Fibroblast of lung (primary cell): ENCODE data around the gene MBNL2. TPM values are rescaled to one million over a fixed set of nuclear protein-coding genes. Genes with fewer than 3 reads are reported as not detected.

Experiments used
- DNase-seq, 2 donors: peaks; one replicate each; pipeline versions ENCODE4 v3.0.0 to v3.0.0-alpha.2; 2010; ENCODE audit warnings: low read depth in 2 of 2
- H2AFZ ChIP-seq: 2 replicates; pipeline ENCODE4 v1.5.1; 2012; ENCODE audit warnings: low read length, control low read depth, inconsistent platforms
- H3K27ac ChIP-seq: 2 replicates; pipeline ENCODE4 v1.5.1; 2011; ENCODE audit warnings: low read length, control low read depth; ENCODE audit not compliant: insufficient read depth
- H3K27me3 ChIP-seq: 2 replicates; pipeline ENCODE4 v1.5.1; 2011; ENCODE audit warnings: mild to moderate bottlenecking, low read length; ENCODE audit not compliant: control insufficient read depth, insufficient read depth
- H3K36me3 ChIP-seq: 2 replicates; pipeline ENCODE4 v1.5.1; 2011; ENCODE audit warnings: low read length; ENCODE audit not compliant: control insufficient read depth, insufficient read depth
- H3K4me1 ChIP-seq: 2 replicates; pipeline ENCODE4 v1.5.1; 2011; ENCODE audit warnings: low read length; ENCODE audit not compliant: control insufficient read depth, insufficient read depth; ENCODE audit errors: extremely low read depth
- H3K4me2 ChIP-seq: 2 replicates; pipeline ENCODE4 v1.5.1; 2011; ENCODE audit warnings: low read length, control low read depth; ENCODE audit not compliant: insufficient read depth; ENCODE audit errors: extremely low read depth
- H3K4me3 ChIP-seq, 4 experiments: fragments of 200-600 bp in 1 of 4; sonication (generic) in 1 of 4; replicated peaks in 1 of 4; 2 replicates each; pipeline ENCODE4 v1.5.1; 2011 to 2016; ENCODE audit warnings: low read length in 4 of 4, low read depth in 3 of 4, mild to moderate bottlenecking in 3 of 4, control low read depth in 2 of 4, inconsistent platforms in 1 of 4, mixed read lengths in 1 of 4; ENCODE audit not compliant: insufficient read depth in 1 of 4; ENCODE audit errors: control extremely low read depth in 1 of 4
- H3K79me2 ChIP-seq: 2 replicates; pipeline ENCODE4 v1.5.1; 2012; ENCODE audit warnings: mild to moderate bottlenecking, low read length, inconsistent platforms; ENCODE audit not compliant: control insufficient read depth, insufficient read depth
- H3K9ac ChIP-seq: 2 replicates; pipeline ENCODE4 v1.5.1; 2011; ENCODE audit warnings: mild to moderate bottlenecking, low read length, control low read depth; ENCODE audit not compliant: insufficient read depth
- H3K9me3 ChIP-seq: 2 replicates; pipeline ENCODE4 v1.5.1; 2012; ENCODE audit warnings: low read depth, low read length; ENCODE audit not compliant: control insufficient read depth, insufficient read depth
- H4K20me1 ChIP-seq: 2 replicates; pipeline ENCODE4 v1.5.1; 2011; ENCODE audit warnings: low read length; ENCODE audit not compliant: control insufficient read depth, insufficient read depth; ENCODE audit errors: extremely low read depth
- EZH2 ChIP-seq: IDR thresholded peaks from 2 replicates; pipeline ENCODE4 v1.5.1; 2012; ENCODE audit warnings: low read length, control low read depth, mild to moderate bottlenecking; ENCODE audit errors: missing control alignments
- polyA plus RNA-seq, 2 donors: library from polyadenylated mRNA; depleted of rRNA in 1 of 2; stranded (reverse) in 1 of 2; unstranded in 1 of 2; fragments of >200 nt; gene quantifications; 2 replicates each; pipeline ENCODE4 v1.2.1, GENCODE V29; 2011 to 2012; ENCODE audit warnings: missing spikeins in 1 of 2
- total RNA-seq: library from RNA; depleted of rRNA; stranded (reverse); fragments of >200 nt; gene quantifications from 2 replicates; pipeline ENCODE4 v1.2.1, GENCODE V29; 2014
- TF ChIP-seq, protein P1 (sequence below), 2 donors: IDR thresholded peaks in 1 of 2; conservative IDR thresholded peaks in 1 of 2; 1 replicate in 1 of 2; 2 replicates in 1 of 2; pipeline ENCODE4 v1.5.1; 2011 to 2012; ENCODE audit warnings: low read length in 2 of 2, control low read depth in 1 of 2, inconsistent platforms in 1 of 2, low read depth in 1 of 2, mild to moderate bottlenecking in 1 of 2

MBNL2 gene
- total and polyA plus RNA-seq, 2 donors (not counting 1 experiment from before 2014, with no cell fraction given): 48.9 to 61.1 TPM

DNA sequence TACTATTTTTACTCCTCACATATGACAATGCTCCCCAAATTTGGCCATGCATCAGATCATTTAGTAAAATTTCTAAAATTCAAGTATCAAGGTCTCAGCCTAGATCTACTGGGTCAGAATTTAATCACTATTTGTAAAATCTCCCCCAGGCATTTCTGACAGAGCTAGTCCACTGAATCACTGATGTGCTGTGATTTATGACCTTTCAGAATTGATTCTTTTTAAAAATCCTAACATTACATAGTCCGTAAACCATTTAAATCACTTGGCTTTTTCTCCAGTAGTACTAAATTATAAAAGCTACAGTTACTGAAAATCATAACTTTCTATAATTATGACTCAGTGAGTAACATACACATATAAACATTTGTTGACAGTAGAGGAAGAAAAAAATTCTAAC is 119.0 kb downstream of the MBNL2 start:
- H3K9ac ChIP-seq: no peak overlapping the region
- no peak overlapping the region for H3K4me2 ChIP-seq
- no peak overlapping the region for H3K27ac ChIP-seq
- no peak overlapping the region for H2AFZ ChIP-seq
- H3K79me2 ChIP-seq: peaks cover 8% of the 10 kb centered on the region
- no peaks in the 10 kb centered on the region for H3K9me3 ChIP-seq
- H3K4me1 ChIP-seq: peaks cover 9% of the 10 kb centered on the region
- TF ChIP-seq EZH2: no peak
- TF ChIP-seq, protein P1, sequence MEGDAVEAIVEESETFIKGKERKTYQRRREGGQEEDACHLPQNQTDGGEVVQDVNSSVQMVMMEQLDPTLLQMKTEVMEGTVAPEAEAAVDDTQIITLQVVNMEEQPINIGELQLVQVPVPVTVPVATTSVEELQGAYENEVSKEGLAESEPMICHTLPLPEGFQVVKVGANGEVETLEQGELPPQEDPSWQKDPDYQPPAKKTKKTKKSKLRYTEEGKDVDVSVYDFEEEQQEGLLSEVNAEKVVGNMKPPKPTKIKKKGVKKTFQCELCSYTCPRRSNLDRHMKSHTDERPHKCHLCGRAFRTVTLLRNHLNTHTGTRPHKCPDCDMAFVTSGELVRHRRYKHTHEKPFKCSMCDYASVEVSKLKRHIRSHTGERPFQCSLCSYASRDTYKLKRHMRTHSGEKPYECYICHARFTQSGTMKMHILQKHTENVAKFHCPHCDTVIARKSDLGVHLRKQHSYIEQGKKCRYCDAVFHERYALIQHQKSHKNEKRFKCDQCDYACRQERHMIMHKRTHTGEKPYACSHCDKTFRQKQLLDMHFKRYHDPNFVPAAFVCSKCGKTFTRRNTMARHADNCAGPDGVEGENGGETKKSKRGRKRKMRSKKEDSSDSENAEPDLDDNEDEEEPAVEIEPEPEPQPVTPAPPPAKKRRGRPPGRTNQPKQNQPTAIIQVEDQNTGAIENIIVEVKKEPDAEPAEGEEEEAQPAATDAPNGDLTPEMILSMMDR (conservative IDR thresholded peaks at IDR 0.05 in 1 of 2, IDR thresholded peaks at IDR 0.05 in 1 of 2; ENCODE audit: low read depth in 1 of 2, low read length in 2 of 2): no peak
- H3K4me3 ChIP-seq: no peak overlapping the region
- peak in 1 of 2 donors; percentile 34 for DNase-seq
- H4K20me1 ChIP-seq: no peaks in the 10 kb centered on the region
- H3K27me3 ChIP-seq: no peaks in the 10 kb centered on the region
- peaks cover 4% of the 10 kb centered on the region for H3K36me3 ChIP-seq

DNA sequence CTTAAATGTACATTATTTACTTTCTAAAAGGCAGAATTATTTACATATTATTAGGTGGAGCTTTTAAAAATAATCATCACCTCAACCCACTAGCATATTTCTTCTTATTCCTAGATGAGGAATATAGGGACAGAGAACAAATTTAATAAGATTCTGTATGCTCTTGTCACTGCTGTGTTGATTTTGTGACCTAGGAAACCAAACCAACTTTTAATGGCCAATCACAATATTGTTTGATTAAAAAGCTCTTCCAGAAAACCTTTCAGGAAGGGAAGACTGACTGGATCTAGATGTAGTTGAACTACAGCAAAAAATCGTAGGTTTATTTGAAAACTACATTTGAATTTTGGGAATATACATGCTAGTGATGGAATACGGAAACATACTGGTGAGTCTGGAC is 120.0 kb downstream of the MBNL2 start:
- Histone ChIP-seq H3K4me3 (no peak overlapping the region), H3K27me3 (no peaks in the 10 kb centered on the region), H2AFZ (no peak overlapping the region), H3K27ac (no peak overlapping the region), H3K4me2 (no peak overlapping the region), H3K4me1 (peaks cover 9% of the 10 kb centered on the region), H3K9me3 (no peaks in the 10 kb centered on the region), H3K36me3 (peaks cover 10% of the 10 kb centered on the region), H4K20me1 (no peaks in the 10 kb centered on the region), H3K9ac (no peak overlapping the region), H3K79me2 (peaks cover 8% of the 10 kb centered on the region)
- DNase-seq: no peak
- TF ChIP-seq EZH2: no peak
- TF ChIP-seq, protein P1 (conservative IDR thresholded peaks at IDR 0.05 in 1 of 2, IDR thresholded peaks at IDR 0.05 in 1 of 2; ENCODE audit: low read depth in 1 of 2, low read length in 2 of 2): no peak

DNA sequence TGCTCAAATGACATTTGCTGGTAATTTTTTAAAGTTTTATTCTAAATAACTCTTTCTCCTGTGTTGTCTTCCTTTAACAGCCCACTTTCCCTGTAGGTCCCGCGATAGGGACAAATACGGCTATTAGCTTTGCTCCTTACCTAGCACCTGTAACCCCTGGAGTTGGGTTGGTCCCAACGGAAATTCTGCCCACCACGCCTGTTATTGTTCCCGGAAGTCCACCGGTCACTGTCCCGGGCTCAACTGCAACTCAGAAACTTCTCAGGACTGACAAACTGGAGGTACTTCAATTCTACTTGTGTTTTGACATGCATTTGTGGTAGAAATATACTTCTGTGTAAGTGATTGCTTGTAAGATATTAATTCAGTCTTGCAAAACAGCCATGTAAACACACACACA is 120.8 kb downstream of the MBNL2 start:
- H3K9ac ChIP-seq: no peak overlapping the region
- H3K79me2 ChIP-seq: peaks cover 8% of the 10 kb centered on the region
- no peak overlapping the region for H3K27ac ChIP-seq

More for the DNA sequence above, 120.8 kb downstream of the MBNL2 start:
- no peak overlapping the region for H2AFZ ChIP-seq
- H3K9me3 ChIP-seq: no peaks in the 10 kb centered on the region
- H3K4me1 ChIP-seq: peaks cover 9% of the 10 kb centered on the region
- no peaks in the 10 kb centered on the region for H3K27me3 ChIP-seq
- no peak overlapping the region for H3K4me3 ChIP-seq
- TF ChIP-seq, protein P1 (conservative IDR thresholded peaks at IDR 0.05 in 1 of 2, IDR thresholded peaks at IDR 0.05 in 1 of 2; ENCODE audit: low read depth in 1 of 2, low read length in 2 of 2): no peak
- no peak for TF ChIP-seq EZH2
- H4K20me1 ChIP-seq: no peaks in the 10 kb centered on the region
- H3K4me2 ChIP-seq: no peak overlapping the region
- H3K36me3 ChIP-seq: peaks cover 10% of the 10 kb centered on the region
- no peak for DNase-seq
